PFSK-1 (cell line): Measurements from ENCODE around the gene TPP1.

ENCODE experiments used
- POLR2AphosphoS5 ChIP-seq: IDR thresholded peaks from 2 replicates; pipeline ENCODE4 v1.6.1; 2012; ENCODE audit warnings: low read depth, mild to moderate bottlenecking, control low read depth, low read length, moderate library complexity
- TAF1 ChIP-seq: IDR thresholded peaks from 2 replicates; pipeline ENCODE4 v1.6.1; 2012; ENCODE audit warnings: low read length, control low read depth, borderline replicate concordance; ENCODE audit not compliant: insufficient read depth
- TF ChIP-seq, protein P1 (sequence below), 2 experiments: IDR thresholded peaks; 2 replicates each; pipeline versions ENCODE4 v1.6.1 to v1.8.0; 2011 to 2012; ENCODE audit warnings: low read depth in 2 of 2, low read length in 2 of 2, control low read depth in 1 of 2, inconsistent platforms in 1 of 2, mild to moderate bottlenecking in 1 of 2, moderate library complexity in 1 of 2; ENCODE audit not compliant: insufficient read depth in 1 of 2

DNA sequence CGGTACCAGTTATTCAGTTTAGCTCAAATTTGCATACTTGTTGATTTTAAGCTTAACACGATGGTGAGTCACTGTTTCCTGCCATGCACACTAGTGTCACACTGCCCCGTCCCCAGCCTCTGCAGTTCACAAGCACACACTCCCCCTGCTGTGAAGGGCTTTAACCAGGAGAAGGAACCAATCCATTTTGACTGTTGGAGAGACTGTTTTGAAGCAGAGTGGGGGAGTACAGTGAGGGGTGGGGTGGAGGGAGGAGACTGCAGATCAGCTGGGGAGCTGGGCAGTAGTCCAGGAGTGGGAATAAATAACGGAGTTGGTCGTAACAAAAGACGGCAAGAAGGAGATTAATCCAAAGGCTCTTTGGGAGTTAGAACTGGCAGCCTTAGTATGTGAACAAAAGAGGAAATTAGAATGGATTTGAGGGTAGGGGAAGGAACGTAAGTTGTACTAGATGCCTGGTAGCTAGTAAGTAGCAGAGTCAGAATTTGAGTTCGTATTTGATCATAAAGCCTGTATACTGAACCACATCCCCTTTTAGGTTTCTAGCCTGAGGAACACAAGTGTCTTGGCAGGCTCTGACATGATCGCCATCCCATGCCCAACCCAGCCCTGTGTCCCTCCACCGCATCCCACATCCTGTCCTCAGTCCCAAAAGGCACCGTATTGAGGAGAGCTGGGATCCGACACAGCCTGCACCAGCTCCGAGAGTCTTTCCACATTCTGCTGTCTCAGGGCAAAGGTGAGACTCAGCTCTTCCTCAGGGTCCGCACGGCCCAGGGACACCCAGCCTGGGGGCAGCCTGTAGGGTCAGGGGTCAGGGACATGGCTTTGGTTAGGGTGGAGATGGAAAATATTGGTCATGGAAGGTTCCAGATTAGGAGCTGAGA, 862 bp downstream of the TPP1 start:
- TF ChIP-seq POLR2AphosphoS5 (no peak), TAF1 (peak; percentile 34; the same call in 1 of the 2 replicates)
- TF ChIP-seq, protein P1, sequence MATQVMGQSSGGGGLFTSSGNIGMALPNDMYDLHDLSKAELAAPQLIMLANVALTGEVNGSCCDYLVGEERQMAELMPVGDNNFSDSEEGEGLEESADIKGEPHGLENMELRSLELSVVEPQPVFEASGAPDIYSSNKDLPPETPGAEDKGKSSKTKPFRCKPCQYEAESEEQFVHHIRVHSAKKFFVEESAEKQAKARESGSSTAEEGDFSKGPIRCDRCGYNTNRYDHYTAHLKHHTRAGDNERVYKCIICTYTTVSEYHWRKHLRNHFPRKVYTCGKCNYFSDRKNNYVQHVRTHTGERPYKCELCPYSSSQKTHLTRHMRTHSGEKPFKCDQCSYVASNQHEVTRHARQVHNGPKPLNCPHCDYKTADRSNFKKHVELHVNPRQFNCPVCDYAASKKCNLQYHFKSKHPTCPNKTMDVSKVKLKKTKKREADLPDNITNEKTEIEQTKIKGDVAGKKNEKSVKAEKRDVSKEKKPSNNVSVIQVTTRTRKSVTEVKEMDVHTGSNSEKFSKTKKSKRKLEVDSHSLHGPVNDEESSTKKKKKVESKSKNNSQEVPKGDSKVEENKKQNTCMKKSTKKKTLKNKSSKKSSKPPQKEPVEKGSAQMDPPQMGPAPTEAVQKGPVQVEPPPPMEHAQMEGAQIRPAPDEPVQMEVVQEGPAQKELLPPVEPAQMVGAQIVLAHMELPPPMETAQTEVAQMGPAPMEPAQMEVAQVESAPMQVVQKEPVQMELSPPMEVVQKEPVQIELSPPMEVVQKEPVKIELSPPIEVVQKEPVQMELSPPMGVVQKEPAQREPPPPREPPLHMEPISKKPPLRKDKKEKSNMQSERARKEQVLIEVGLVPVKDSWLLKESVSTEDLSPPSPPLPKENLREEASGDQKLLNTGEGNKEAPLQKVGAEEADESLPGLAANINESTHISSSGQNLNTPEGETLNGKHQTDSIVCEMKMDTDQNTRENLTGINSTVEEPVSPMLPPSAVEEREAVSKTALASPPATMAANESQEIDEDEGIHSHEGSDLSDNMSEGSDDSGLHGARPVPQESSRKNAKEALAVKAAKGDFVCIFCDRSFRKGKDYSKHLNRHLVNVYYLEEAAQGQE (IDR thresholded peaks at IDR 0.05; ENCODE audit: insufficient read depth in 1 of 2, low read depth in 2 of 2, low read length in 2 of 2) = no peak
